Endothelial cell (in vitro differentiated cells): Measurements from ENCODE around the gene RAB44. TPM values are rescaled to one million over a fixed set of nuclear protein-coding genes. Genes with fewer than 3 reads are reported as not detected.

Experiments
- DNase-seq: peaks from one replicate; pipeline ENCODE4 v3.0.0; 2021; ENCODE audit warnings: low spot score
- H3K27ac Mint-ChIP-seq: one replicate; pipeline ENCODE4 v1.8.0; 2021; ENCODE audit warnings: mixed read lengths, inconsistent platforms; ENCODE audit not compliant: unreplicated experiment
- H3K27me3 Mint-ChIP-seq: one replicate; pipeline ENCODE4 v1.8.0; 2021; ENCODE audit warnings: mild to moderate bottlenecking, moderate library complexity, mixed read lengths, inconsistent platforms; ENCODE audit not compliant: unreplicated experiment
- H3K36me3 Mint-ChIP-seq: one replicate; pipeline ENCODE4 v1.8.0; 2021; ENCODE audit warnings: mild to moderate bottlenecking, low read depth, mixed read lengths, inconsistent platforms; ENCODE audit not compliant: unreplicated experiment
- H3K4me1 Mint-ChIP-seq: one replicate; pipeline ENCODE4 v1.8.0; 2021; ENCODE audit warnings: mild to moderate bottlenecking, mixed read lengths, inconsistent platforms; ENCODE audit not compliant: unreplicated experiment
- H3K4me3 Mint-ChIP-seq: one replicate; pipeline ENCODE4 v1.8.0; 2021; ENCODE audit warnings: mild to moderate bottlenecking, mixed read lengths, inconsistent platforms; ENCODE audit not compliant: unreplicated experiment
- H3K9me3 Mint-ChIP-seq: one replicate; pipeline ENCODE4 v1.8.0; 2021; ENCODE audit warnings: mixed read lengths, inconsistent platforms; ENCODE audit not compliant: unreplicated experiment
- CTCF ChIP-seq: fragments of 200-600 bp; sonication (generic); IDR thresholded peaks from one replicate; pipeline ENCODE4 v1.5.0; 2021; ENCODE audit warnings: antibody characterized with exemption; ENCODE audit not compliant: unreplicated experiment
- total RNA-seq: library from RNA; stranded (reverse); fragmentation: NEBNext Ultra II Directional; extraction: Animal tissue kit (Norgen Biotek cat#: 25700); gene quantifications from one replicate; pipeline ENCODE4 v1.2.1, GENCODE V29; 2021; ENCODE audit not compliant: unreplicated experiment

RAB44 gene
- total RNA-seq, 1 donor from 2014 or later = not detected

GRCh38 chr6:36692861-36693702, 4.5 kb upstream of the RAB44 start:
- no peak overlapping the region for H3K27ac Mint-ChIP-seq
- TF ChIP-seq CTCF = no peak
- DNase-seq = no peak
- H3K9me3 Mint-ChIP-seq = no peaks in the 10 kb centered on the region
- H3K4me3 Mint-ChIP-seq = no peak overlapping the region
- H3K27me3 Mint-ChIP-seq = no peaks in the 10 kb centered on the region
- no peaks in the 10 kb centered on the region for H3K4me1 Mint-ChIP-seq
- H3K36me3 Mint-ChIP-seq = peaks cover 3% of the 10 kb centered on the region

GRCh38 chr6:36694616-36695015, 3.0 kb upstream of the RAB44 start:
- H3K27me3 Mint-ChIP-seq = peaks cover 5% of the 10 kb centered on the region
- H3K36me3 Mint-ChIP-seq = peaks cover 3% of the 10 kb centered on the region
- no peaks in the 10 kb centered on the region for H3K9me3 Mint-ChIP-seq
- no peak overlapping the region for H3K27ac Mint-ChIP-seq
- H3K4me3 Mint-ChIP-seq = no peak overlapping the region
- H3K4me1 Mint-ChIP-seq = no peaks in the 10 kb centered on the region
- TF ChIP-seq CTCF = no peak
- no peak for DNase-seq

GRCh38 chr6:36695414-36695813, 2.2 kb upstream of the RAB44 start:
- H3K36me3 Mint-ChIP-seq = peaks cover 3% of the 10 kb centered on the region
- no peak for TF ChIP-seq CTCF
- H3K4me1 Mint-ChIP-seq = no peaks in the 10 kb centered on the region
- no peak overlapping the region for H3K27ac Mint-ChIP-seq
- DNase-seq = no peak
- no peak overlapping the region for H3K4me3 Mint-ChIP-seq
- H3K27me3 Mint-ChIP-seq = peaks cover 5% of the 10 kb centered on the region
- H3K9me3 Mint-ChIP-seq = no peaks in the 10 kb centered on the region

GRCh38 chr6:36698196-36698595, 570 bp downstream of the RAB44 start:
- H3K9me3 Mint-ChIP-seq = no peaks in the 10 kb centered on the region
- DNase-seq = no peak
- no peak for TF ChIP-seq CTCF
- H3K27me3 Mint-ChIP-seq = peaks cover 11% of the 10 kb centered on the region
- H3K4me3 Mint-ChIP-seq = no peak overlapping the region
- no peak overlapping the region for H3K27ac Mint-ChIP-seq
- no peaks in the 10 kb centered on the region for H3K36me3 Mint-ChIP-seq
- no peaks in the 10 kb centered on the region for H3K4me1 Mint-ChIP-seq

GRCh38 chr6:36698871-36699271, 1.2 kb downstream of the RAB44 start:
- no peak for DNase-seq

More at GRCh38 chr6:36698871-36699271, 1.2 kb downstream of the RAB44 start:
- no peak overlapping the region for H3K27ac Mint-ChIP-seq
- H3K4me1 Mint-ChIP-seq = no peaks in the 10 kb centered on the region
- no peak overlapping the region for H3K4me3 Mint-ChIP-seq
- TF ChIP-seq CTCF = no peak
- no peaks in the 10 kb centered on the region for H3K9me3 Mint-ChIP-seq
- peaks cover 12% of the 10 kb centered on the region for H3K27me3 Mint-ChIP-seq
- H3K36me3 Mint-ChIP-seq = no peaks in the 10 kb centered on the region
